KMS-11 (cell line): Measurements from ENCODE around the gene STOML2.
"Not testable (repeated sequence)": the region's sequence is repeated elsewhere in the genome, so short reads cannot be mapped to it uniquely, and the experiment has no call there.

Experiments
- H2AFZ ChIP-seq: fragments of 200-600 bp; sonication (generic); 2 replicates; pipeline ENCODE4 v1.6.1; 2016; ENCODE audit warnings: antibody characterized with exemption, mixed run types, low read depth
- H3K27ac ChIP-seq: fragments of 200-600 bp; sonication (generic); 2 replicates; pipeline ENCODE4 v1.6.1; 2016; ENCODE audit warnings: mild to moderate bottlenecking, mixed run types
- H3K27me3 ChIP-seq: fragments of 200-600 bp; sonication (generic); 2 replicates; pipeline ENCODE4 v1.6.1; 2017; ENCODE audit warnings: mild to moderate bottlenecking, low read depth, mixed run types, moderate library complexity; ENCODE audit not compliant: insufficient read depth
- H3K36me3 ChIP-seq: fragments of 200-600 bp; sonication (generic); 2 replicates; pipeline ENCODE4 v1.6.1; 2017; ENCODE audit warnings: mild to moderate bottlenecking, mixed run types; ENCODE audit not compliant: insufficient read depth
- H3K4me1 ChIP-seq: fragments of 200-600 bp; sonication (generic); 2 replicates; pipeline ENCODE4 v1.6.1; 2016; ENCODE audit warnings: mild to moderate bottlenecking, low read depth, mixed run types; ENCODE audit not compliant: poor library complexity, severe bottlenecking
- H3K4me2 ChIP-seq: fragments of 200-600 bp; sonication (generic); 2 replicates; pipeline ENCODE4 v1.7.0; 2016; ENCODE audit warnings: mild to moderate bottlenecking, mixed run types
- H3K4me3 ChIP-seq: fragments of 200-600 bp; sonication (generic); IDR thresholded peaks from 2 replicates; pipeline ENCODE4 v1.6.1; 2017; ENCODE audit warnings: low read depth, low read length, mixed read lengths; ENCODE audit not compliant: insufficient read depth
- H3K79me2 ChIP-seq: fragments of 200-600 bp; sonication (generic); 2 replicates; pipeline ENCODE4 v1.6.1; 2016; ENCODE audit warnings: low read depth, mixed run types; ENCODE audit not compliant: insufficient read depth
- H3K9ac ChIP-seq: fragments of 200-600 bp; sonication (generic); 2 replicates; pipeline ENCODE4 v1.6.1; 2016; ENCODE audit warnings: mild to moderate bottlenecking, mixed run types
- H4K20me1 ChIP-seq: fragments of 200-600 bp; sonication (generic); 2 replicates; pipeline ENCODE4 v1.6.1; 2016; ENCODE audit warnings: mild to moderate bottlenecking, mixed run types; ENCODE audit not compliant: insufficient read depth
- TF ChIP-seq, protein P1 (sequence below): fragments of 200-600 bp; sonication (generic); conservative IDR thresholded peaks from 2 replicates; pipeline ENCODE4 v1.6.1; 2017; ENCODE audit warnings: low read depth, mild to moderate bottlenecking, antibody characterized with exemption, low read length, moderate library complexity, mixed read lengths

The STOML2 gene, protein sequence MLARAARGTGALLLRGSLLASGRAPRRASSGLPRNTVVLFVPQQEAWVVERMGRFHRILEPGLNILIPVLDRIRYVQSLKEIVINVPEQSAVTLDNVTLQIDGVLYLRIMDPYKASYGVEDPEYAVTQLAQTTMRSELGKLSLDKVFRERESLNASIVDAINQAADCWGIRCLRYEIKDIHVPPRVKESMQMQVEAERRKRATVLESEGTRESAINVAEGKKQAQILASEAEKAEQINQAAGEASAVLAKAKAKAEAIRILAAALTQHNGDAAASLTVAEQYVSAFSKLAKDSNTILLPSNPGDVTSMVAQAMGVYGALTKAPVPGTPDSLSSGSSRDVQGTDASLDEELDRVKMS

DNA sequence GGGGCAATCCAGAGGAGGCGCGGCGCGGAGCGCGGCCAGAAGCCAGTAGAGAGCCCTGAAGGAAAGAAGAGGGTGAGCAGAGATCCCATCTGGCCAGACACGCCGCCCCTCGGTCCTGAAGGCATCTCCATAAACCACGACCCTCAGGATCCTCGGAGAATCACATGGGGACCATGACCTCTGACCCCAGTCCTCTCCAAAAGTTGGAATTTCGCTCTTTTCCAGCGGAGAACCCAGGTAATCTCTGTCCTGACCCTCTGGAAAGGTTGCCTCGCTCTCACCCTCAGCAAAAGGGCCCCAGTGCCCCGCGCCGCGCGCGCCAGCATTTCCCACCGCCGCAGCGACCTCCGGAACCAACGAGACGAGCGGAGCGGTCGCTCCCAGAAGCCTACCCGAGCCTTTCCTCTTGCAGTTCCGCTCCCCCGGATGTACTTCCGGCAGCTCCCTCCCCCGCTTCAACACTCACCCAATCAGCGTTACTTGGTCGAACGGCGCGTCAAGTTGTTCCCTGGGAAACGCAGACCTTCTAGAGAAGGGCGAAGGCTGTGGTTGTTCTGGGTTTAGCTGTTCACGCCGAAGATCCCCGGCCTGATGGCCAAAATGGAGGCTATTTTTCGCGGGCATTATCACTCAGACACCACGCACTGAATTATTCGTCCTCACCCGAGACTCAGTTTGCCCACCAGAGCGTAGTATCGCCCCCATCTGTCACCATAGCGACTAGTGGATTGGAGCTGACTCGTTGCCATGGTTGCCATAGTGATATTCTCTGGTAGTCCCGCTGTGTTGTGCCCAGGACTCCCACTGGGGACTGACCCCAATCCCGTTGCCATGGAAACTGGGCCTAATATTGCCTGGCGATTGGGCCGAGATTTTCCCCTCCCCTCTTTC is at the start of gene STOML2:
Gene STOML2 (minus strand): TSS at position 363 of the 891 bp plus-strand sequence. CDS start 37 bp downstream, at position 326.
- Histone ChIP-seq H3K4me2 (peak within 1 kb of the TSS; percentile 91), H2AFZ (peak within 1 kb of the TSS; percentile 62; the same call in 1 of the 2 replicates), H3K27me3 (no peaks in the 10 kb centered on the region), H4K20me1 (no peaks in the 10 kb centered on the region), H3K4me1 (peaks cover 17% of the 10 kb centered on the region), H3K36me3 (no peaks in the 10 kb centered on the region), H3K4me3 (no peak within 1 kb of the TSS), H3K79me2 (peaks cover 13% of the 10 kb centered on the region; the same call in 1 of the 2 replicates), H3K9ac (peak within 1 kb of the TSS; percentile 85), H3K27ac (peak within 1 kb of the TSS; percentile 88)
- TF ChIP-seq, protein P1, sequence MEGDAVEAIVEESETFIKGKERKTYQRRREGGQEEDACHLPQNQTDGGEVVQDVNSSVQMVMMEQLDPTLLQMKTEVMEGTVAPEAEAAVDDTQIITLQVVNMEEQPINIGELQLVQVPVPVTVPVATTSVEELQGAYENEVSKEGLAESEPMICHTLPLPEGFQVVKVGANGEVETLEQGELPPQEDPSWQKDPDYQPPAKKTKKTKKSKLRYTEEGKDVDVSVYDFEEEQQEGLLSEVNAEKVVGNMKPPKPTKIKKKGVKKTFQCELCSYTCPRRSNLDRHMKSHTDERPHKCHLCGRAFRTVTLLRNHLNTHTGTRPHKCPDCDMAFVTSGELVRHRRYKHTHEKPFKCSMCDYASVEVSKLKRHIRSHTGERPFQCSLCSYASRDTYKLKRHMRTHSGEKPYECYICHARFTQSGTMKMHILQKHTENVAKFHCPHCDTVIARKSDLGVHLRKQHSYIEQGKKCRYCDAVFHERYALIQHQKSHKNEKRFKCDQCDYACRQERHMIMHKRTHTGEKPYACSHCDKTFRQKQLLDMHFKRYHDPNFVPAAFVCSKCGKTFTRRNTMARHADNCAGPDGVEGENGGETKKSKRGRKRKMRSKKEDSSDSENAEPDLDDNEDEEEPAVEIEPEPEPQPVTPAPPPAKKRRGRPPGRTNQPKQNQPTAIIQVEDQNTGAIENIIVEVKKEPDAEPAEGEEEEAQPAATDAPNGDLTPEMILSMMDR: no peak

DNA sequence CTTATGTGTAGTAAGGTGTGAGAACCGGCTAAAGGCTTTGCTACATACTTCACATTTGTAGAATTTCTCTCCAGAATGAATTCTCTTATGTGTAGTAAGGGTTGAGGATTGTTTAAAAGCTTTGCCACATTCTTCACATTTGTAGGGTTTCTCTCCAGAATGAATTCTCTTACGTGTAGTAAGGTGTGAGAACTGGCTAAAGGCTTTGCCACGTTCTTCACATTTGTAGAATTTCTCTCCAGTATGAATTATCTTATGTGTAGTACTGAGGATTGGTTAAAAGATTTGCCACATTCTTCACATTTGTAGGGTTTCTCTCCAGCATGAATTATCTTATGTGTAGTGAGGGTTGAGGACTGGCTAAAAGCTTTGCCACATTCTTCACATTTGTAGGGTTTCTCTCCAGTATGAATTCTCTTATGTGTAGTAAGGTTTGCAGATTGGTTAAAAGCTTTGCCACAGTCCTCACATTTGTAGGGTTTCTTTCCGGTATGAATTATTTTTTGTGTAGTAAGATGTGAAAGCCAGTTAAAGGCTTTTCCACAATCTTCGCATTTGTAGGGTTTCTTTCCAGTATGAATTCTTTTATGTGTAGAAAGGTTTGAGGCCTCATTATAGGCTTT is 45.1 kb upstream of the STOML2 start:
- H3K36me3 ChIP-seq: not testable (repeated sequence)

DNA sequence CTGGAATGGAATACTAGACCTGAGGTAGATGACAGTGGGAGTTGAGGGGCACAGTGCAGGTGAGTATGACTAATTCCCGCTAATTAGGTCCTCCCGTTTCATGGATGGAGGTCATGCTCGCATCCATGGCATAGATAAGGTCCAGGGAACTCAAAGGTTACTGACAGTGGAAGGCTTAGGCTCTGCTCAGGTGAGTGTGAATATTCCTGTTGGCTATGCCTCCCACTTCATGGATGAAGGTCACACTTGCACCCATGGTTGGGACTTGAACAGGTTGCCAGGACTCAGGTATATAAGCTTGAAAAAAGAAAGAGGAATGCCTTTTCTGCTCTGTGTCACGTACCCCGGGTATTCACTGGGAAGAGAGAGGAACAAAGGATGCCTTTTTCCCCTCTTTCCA is 39.1 kb upstream of the STOML2 start:
- Histone ChIP-seq H3K27me3 (no peaks in the 10 kb centered on the region), H3K4me1 (no peaks in the 10 kb centered on the region), H3K27ac (no peak overlapping the region), H3K9ac (no peak overlapping the region), H3K4me2 (no peak overlapping the region), H3K4me3 (no peak overlapping the region), H3K36me3 (no peaks in the 10 kb centered on the region), H2AFZ (no peak overlapping the region), H4K20me1 (no peaks in the 10 kb centered on the region), H3K79me2 (no peaks in the 10 kb centered on the region)
- TF ChIP-seq, protein P1: no peak

More for the DNA sequence above, 45.1 kb upstream of the STOML2 start:
- H3K4me2 ChIP-seq, H3K4me1 ChIP-seq, H3K79me2 ChIP-seq, H3K27me3 ChIP-seq, H3K4me3 ChIP-seq, H3K27ac ChIP-seq, H3K9ac ChIP-seq, H2AFZ ChIP-seq, H4K20me1 ChIP-seq: not testable (repeated sequence)

DNA sequence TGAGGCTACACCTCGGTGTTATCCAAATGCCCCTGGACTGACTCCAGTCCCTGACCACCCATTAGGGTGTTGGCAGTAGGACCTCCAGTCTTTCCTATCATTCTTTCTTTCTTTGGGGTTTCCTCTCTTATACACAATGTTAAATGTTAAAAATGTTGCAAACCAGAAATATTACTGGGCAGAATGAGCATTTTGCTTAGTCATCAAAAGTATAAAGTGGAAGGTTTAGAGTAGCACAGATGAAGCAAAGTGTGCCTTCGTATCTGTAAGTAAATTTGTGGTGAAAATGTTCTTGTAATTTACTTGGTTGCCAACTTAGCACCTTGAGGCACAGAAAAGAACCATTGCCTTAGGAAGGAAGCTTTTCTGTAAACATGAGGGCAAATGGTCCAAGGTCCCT is 37.2 kb upstream of the STOML2 start:
- Histone ChIP-seq H3K4me1 (no peaks in the 10 kb centered on the region), H3K36me3 (no peaks in the 10 kb centered on the region), H3K27me3 (no peaks in the 10 kb centered on the region), H2AFZ (no peak overlapping the region), H3K79me2 (no peaks in the 10 kb centered on the region), H3K9ac (no peak overlapping the region), H4K20me1 (no peaks in the 10 kb centered on the region), H3K4me2 (no peak overlapping the region), H3K27ac (no peak overlapping the region), H3K4me3 (no peak overlapping the region)
- TF ChIP-seq, protein P1: no peak; the same call in 1 of the 2 replicates
